HAP-1 (cell line): ENCODE measurements around the gene PLEKHG2.

Experiments used
- DNase-seq, 2 experiments: peaks; one replicate each; pipeline ENCODE4 v3.0.0-alpha.2; 2016 to 2020; ENCODE audit warnings: low spot score in 2 of 2
- H3K27me3 ChIP-seq: fragments of 250-450 bp; sonication (Bioruptor Pico); 2 replicates; pipeline ENCODE4 v1.5.1; 2020; ENCODE audit warnings: low read depth, mild to moderate bottlenecking, moderate library complexity
- H3K36me3 ChIP-seq: fragments of 250-450 bp; sonication (Bioruptor Pico); replicated peaks from 2 replicates; pipeline ENCODE4 v1.5.1; 2020; ENCODE audit warnings: mild to moderate bottlenecking
- H3K4me1 ChIP-seq: fragments of 250-450 bp; sonication (Bioruptor Pico); 2 replicates; pipeline ENCODE4 v1.5.1; 2020; ENCODE audit warnings: mild to moderate bottlenecking
- H3K4me3 ChIP-seq: fragments of 250-450 bp; sonication (Bioruptor Pico); 2 replicates; pipeline ENCODE4 v1.5.1; 2020; ENCODE audit warnings: mild to moderate bottlenecking, moderate library complexity
- H3K9me3 ChIP-seq: fragments of 250-450 bp; sonication (Bioruptor Pico); 2 replicates; pipeline ENCODE4 v1.5.1; 2020; ENCODE audit warnings: mild to moderate bottlenecking, moderate library complexity
- in situ Hi-C: fragments of 300-500 bp; cut with MboI; formaldehyde crosslinking; loops from 3 replicates; pipeline ENCODE4 v1.14.3; 2020; ENCODE audit warnings: low sequenced_read_pairs, inconsistent platforms, mixed read lengths

PLEKHG2 gene

DNA sequence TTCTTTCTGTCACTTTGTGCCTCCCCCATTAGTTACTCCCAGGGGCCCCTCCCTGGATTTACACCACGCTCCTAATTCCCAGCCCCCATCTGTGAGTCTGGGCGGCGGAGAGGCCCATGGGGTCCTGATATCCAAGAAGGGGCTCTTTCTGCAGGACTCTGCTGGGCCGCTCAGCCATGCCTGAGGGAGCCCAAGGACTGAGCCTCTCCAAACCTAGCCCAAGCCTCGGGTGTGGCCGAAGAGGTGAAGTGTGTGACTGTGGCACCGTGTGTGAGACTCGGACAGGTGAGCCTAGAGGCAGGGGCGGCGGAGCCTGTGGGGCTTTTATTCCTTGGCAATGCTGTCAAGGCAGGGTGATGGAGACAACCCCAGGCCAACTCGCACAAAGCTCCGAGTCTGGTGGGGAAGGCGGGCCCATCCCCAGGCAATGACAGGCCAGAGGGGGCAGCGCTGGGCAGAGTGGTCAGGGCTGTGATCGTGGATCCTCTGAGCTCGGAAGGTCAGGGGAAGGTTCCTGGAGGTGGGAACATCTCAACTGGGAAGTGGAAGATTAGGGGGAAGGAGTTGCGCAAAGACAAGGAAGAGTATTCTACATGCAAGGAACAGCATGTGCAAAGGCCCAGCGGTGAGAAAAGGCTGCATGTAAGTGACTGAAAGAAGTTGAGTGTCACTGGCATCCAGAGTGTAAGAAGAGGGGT lies 1.6 kb downstream of the PLEKHG2 start:
- in situ Hi-C loops = loop anchor here (10.0 kb wide), 1 partner anchor 299 kb away; no protein-coding TSS in a partner anchor
- DNase-seq = peak in 1 of 2 experiments; percentile 60
- Histone ChIP-seq H3K4me1 (peaks cover 18% of the 10 kb centered on the region), H3K9me3 (no peaks in the 10 kb centered on the region), H3K4me3 (peak overlapping the region; percentile 98), H3K27me3 (no peaks in the 10 kb centered on the region), H3K36me3 (peaks cover 18% of the 10 kb centered on the region)

DNA sequence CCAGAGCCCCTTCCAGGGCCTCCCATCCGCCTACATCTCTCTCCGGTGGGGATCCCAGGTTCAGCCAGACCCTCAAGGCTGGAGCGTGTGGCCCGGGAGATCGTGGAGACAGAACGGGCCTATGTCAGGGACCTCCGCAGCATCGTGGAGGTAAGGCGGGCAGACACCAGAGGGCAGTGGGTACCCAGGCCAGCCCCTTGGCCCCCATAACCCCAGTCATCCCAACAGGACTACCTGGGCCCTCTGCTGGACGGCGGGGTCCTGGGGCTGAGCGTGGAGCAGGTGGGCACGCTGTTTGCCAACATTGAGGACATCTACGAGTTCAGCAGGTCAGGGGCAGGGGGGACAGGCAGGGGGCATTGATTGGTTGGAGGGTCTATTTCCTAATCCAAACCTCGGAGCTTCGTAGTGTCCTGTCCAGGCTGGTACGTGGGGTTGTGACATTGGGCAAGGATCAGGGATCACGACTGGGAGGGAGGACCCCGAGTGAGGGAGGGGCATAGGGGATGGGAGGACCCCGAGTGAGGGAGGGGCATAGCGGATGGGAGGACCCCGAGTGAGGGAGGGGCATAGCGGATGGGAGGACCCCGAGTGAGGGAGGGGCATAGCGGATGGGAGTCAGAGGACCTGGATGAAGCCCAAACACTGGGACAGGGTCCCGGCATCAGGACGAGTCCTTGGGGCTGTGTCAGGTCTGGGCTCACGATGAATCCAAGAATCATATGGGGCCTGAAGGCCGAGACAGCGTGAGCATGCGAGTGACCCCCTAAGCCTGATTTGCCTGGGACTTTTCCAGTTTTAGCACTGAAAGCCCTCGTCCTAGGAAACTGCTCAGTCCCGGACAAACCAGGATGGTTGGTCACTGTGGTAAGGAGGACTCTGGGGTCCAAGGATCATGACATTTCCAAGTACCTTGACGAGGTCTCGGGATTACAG lies 2.9 kb downstream of the PLEKHG2 start:
- no peak for DNase-seq
- H3K4me3 ChIP-seq = no peak overlapping the region
- H3K4me1 ChIP-seq = peaks cover 14% of the 10 kb centered on the region
- in situ Hi-C loops = loop anchor here (10.0 kb wide), 1 partner anchor 301 kb away; no protein-coding TSS in a partner anchor
- H3K36me3 ChIP-seq = peaks cover 22% of the 10 kb centered on the region
- no peaks in the 10 kb centered on the region for H3K9me3 ChIP-seq
- no peaks in the 10 kb centered on the region for H3K27me3 ChIP-seq

- H3K27me3 ChIP-seq = no peaks in the 10 kb centered on the region
- no peak for DNase-seq
- H3K36me3 ChIP-seq = peaks cover 28% of the 10 kb centered on the region
- no peaks in the 10 kb centered on the region for H3K9me3 ChIP-seq
- in situ Hi-C loops = loop anchor here (10.0 kb wide), 1 partner anchor 302 kb away; no protein-coding TSS in a partner anchor
- peaks cover 9% of the 10 kb centered on the region for H3K4me1 ChIP-seq
- H3K4me3 ChIP-seq = no peak overlapping the region
Observed at GRCh38 chr19:39416152-39417120, 4.0 kb downstream of the PLEKHG2 start.

DNA sequence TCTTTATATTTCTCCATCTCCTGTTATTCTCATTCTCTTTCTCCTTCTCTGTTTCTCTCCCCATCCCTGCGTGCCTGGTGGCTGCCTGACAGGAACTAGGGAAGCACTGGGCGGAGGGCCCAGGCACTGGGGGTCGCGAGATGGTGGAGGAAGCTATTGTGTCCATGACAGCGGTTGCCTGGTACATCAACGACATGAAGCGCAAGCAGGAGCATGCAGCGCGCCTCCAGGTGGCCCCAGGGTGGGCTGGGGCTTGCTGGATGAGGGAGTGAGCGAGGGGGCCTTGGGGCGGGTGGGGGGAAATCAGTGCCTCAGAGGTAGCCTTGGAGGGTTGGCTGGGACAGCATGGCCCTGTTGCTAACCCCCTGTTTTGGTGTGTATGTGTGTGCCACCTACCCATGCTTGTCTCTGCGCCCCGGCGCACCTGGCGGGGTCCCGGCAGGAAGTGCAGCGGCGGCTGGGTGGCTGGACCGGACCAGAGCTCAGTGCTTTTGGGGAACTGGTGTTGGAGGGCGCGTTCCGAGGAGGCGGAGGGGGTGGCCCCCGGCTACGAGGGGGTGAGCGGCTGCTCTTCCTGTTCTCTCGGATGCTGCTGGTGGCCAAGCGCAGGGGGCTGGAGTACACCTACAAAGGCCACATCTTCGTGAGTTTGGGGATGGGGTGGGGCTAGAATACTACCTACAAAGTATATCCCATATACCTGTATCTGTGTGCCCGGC lies 5.2 kb downstream of the PLEKHG2 start:
- in situ Hi-C loops = loop anchor here (10.0 kb wide), 1 partner anchor 303 kb away; no protein-coding TSS in a partner anchor
- Histone ChIP-seq H3K4me1 (peaks cover 6% of the 10 kb centered on the region), H3K9me3 (no peaks in the 10 kb centered on the region), H3K36me3 (peaks cover 35% of the 10 kb centered on the region), H3K27me3 (no peaks in the 10 kb centered on the region), H3K4me3 (no peak overlapping the region)
- no peak for DNase-seq

GRCh38 chr19:39419003-39419402 lies 6.5 kb downstream of the PLEKHG2 start:
- Histone ChIP-seq H3K27me3 (no peaks in the 10 kb centered on the region), H3K4me3 (no peak overlapping the region), H3K36me3 (peaks cover 43% of the 10 kb centered on the region), H3K4me1 (peaks cover 6% of the 10 kb centered on the region), H3K9me3 (no peaks in the 10 kb centered on the region)
- no peak for DNase-seq
- in situ Hi-C loops = loop anchor here (10.0 kb wide), 1 partner anchor 304 kb away; no protein-coding TSS in a partner anchor

GRCh38 chr19:39420769-39421168 lies 8.3 kb downstream of the PLEKHG2 start:
- DNase-seq = no peak
- no peaks in the 10 kb centered on the region for H3K4me1 ChIP-seq
- H3K36me3 ChIP-seq = peaks cover 43% of the 10 kb centered on the region
- in situ Hi-C loops = no loop called here
- no peak overlapping the region for H3K4me3 ChIP-seq
- H3K27me3 ChIP-seq = no peaks in the 10 kb centered on the region
- H3K9me3 ChIP-seq = no peaks in the 10 kb centered on the region

DNA sequence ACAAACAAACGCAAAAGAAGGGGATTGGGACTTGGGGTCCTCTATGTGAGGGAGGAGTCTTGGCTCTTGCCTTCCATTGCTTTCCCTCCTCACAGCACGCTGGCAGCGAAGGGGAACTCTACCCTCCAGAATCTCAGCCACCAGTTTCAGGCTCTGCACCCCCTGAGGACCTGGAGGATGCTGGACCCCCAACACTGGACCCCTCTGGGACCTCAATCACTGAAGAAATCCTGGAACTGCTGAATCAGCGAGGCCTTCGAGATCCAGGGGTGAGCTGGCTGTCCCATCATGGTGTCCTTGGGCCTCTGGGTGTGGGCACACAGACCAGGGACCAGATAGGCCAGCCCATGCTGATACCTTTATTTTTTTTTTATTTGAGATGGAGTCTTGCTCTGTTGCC lies 9.6 kb downstream of the PLEKHG2 start:
- Histone ChIP-seq H3K27me3 (no peaks in the 10 kb centered on the region), H3K9me3 (no peaks in the 10 kb centered on the region), H3K36me3 (peaks cover 41% of the 10 kb centered on the region), H3K4me3 (no peak overlapping the region), H3K4me1 (no peaks in the 10 kb centered on the region; the same call in 1 of the 2 replicates)
- in situ Hi-C loops = no loop called here
- no peak for DNase-seq

DNA sequence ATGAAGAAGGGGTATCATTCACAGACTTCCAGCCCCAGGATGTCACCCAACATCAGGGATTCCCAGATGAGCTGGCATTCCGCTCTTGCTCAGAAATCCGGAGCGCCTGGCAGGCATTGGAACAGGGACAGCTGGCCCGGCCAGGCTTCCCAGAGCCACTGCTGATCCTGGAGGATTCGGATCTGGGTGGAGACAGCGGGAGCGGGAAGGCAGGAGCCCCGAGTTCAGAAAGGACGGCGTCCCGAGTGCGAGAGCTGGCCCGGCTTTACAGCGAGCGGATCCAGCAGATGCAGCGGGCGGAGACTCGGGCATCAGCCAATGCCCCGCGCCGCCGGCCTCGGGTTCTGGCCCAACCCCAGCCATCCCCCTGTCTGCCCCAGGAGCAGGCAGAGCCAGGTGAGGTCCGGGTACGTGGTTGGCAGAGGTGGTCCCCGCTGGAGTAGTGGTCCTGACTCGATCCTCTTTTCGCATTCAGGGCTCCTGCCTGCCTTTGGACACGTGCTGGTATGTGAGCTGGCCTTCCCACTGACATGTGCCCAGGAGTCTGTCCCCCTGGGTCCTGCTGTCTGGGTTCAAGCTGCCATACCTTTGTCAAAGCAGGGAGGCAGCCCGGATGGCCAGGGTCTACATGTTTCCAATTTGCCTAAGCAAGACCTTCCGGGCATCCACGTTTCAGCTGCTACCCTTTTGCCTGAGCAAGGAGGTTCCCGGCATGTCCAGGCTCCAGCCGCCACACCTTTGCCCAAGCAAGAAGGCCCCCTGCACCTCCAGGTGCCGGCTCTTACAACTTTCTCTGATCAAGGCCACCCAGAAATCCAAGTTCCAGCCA lies 11.0 kb downstream of the PLEKHG2 start:
- Histone ChIP-seq H3K27me3 (no peaks in the 10 kb centered on the region), H3K9me3 (no peaks in the 10 kb centered on the region), H3K36me3 (peaks cover 38% of the 10 kb centered on the region), H3K4me3 (no peak overlapping the region), H3K4me1 (no peaks in the 10 kb centered on the region; the same call in 1 of the 2 replicates)
- no peak for DNase-seq
- in situ Hi-C loops = no loop called here

DNA sequence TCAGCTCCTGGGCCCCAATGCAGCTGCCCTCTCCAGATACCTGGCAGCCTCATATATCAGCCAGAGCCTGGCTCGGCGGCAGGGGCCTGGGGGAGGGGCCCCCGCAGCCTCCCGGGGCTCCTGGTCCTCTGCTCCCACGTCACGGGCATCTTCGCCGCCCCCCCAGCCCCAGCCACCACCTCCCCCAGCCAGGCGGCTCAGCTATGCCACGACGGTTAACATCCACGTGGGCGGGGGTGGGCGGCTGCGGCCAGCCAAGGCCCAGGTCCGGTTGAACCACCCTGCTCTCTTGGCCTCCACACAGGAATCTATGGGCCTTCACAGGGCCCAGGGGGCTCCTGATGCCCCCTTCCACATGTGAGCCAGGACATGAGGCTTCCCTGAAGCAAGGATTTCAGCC lies 12.5 kb downstream of the PLEKHG2 start:
- H3K36me3 ChIP-seq = peaks cover 29% of the 10 kb centered on the region

DNA sequence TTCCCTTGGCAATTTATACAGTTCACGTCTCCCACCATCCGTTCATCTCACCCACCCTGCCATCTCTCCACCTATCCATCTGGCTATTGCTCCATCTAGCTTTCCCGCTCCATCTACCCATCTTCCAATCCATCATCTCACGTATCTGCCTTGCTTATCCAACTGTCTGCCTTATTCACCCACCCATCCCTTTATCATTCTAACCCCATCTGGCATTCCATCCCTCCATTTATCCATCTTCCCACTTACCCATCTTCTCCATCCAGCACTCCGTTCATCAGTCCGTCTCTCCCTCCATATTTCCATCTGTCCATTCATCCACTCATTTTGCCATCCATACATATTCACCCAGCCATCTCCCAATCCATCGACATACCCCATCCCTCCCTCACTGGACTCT lies 13.3 kb downstream of the PLEKHG2 start:
- Histone ChIP-seq H3K36me3 (peaks cover 26% of the 10 kb centered on the region), H3K4me1 (peaks cover under 1% of the 10 kb centered on the region), H3K27me3 (no peaks in the 10 kb centered on the region), H3K4me3 (no peak overlapping the region), H3K9me3 (no peaks in the 10 kb centered on the region)
- in situ Hi-C loops = no loop called here
- DNase-seq = no peak

More for the DNA sequence above, 12.5 kb downstream of the PLEKHG2 start:
- Histone ChIP-seq H3K4me3 (no peak overlapping the region), H3K27me3 (no peaks in the 10 kb centered on the region), H3K9me3 (no peaks in the 10 kb centered on the region), H3K4me1 (no peaks in the 10 kb centered on the region; the same call in 1 of the 2 replicates)
- in situ Hi-C loops = no loop called here
- DNase-seq = no peak

DNA sequence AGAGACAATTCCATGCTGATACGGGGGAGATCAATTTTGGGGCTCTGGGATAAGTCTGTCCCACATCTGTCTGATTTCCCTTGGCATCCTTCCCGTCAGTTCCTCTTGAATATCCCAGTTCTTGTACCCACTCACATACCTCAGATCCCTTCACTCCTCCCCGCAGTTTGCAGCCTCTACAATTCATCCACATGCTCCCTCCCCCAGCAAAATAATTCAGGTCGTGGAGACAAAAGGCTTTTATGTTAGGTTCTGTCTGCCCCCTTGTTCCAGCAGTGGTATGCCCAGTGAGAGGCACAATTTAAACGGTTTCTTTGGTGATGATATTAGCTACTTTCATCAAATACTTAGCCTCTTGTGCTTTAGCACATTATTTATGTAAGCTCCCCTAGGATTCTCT lies 13.7 kb downstream of the PLEKHG2 start:
- Histone ChIP-seq H3K9me3 (no peaks in the 10 kb centered on the region), H3K27me3 (no peaks in the 10 kb centered on the region), H3K4me3 (no peak overlapping the region), H3K4me1 (peaks cover 4% of the 10 kb centered on the region), H3K36me3 (peaks cover 25% of the 10 kb centered on the region)
- no peak for DNase-seq
- in situ Hi-C loops = no loop called here

DNA sequence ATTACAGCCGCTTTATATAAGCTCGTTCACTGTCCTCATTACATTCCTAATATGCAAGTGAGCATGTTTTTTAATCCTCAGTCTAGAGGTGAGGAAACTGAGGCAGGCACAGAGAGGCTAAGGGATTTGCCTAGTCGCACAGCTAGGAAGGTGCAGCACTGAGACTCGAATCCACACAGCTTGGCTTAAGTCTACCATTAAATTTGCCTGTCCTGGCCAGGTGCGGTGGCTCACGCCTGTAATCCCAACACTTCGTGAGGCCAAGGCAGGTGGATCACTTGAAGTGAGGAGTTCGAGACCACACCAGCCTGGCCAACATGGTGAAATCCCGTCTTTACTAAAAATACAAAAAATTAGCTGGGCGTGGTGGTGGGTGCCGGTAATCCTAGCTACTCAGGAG lies 15.2 kb downstream of the PLEKHG2 start:
- no peak for DNase-seq
- H3K27me3 ChIP-seq = no peaks in the 10 kb centered on the region
- H3K4me3 ChIP-seq = no peak overlapping the region
- H3K9me3 ChIP-seq = no peaks in the 10 kb centered on the region
- peaks cover 6% of the 10 kb centered on the region for H3K4me1 ChIP-seq
- peaks cover 24% of the 10 kb centered on the region for H3K36me3 ChIP-seq
- in situ Hi-C loops = no loop called here
